Left ventricle myocardium inferior (tissue), 1 donor: Measurements from ENCODE around the gene GLP2R. TPM values are rescaled to one million over a fixed set of nuclear protein-coding genes. Genes with fewer than 3 reads are reported as not detected.

ENCODE experiments used
- DNase-seq: peaks from one replicate; pipeline ENCODE4 v3.0.0-alpha.2; 2020
- H3K27ac ChIP-seq: fragments of 200-600 bp; replicated peaks from 2 replicates; pipeline ENCODE4 v1.8.0; 2021
- H3K27me3 ChIP-seq: fragments of 200-600 bp; 2 replicates; pipeline ENCODE4 v1.8.0; 2021; ENCODE audit warnings: low read depth
- H3K36me3 ChIP-seq: fragments of 200-600 bp; 2 replicates; pipeline ENCODE4 v1.8.0; 2021
- H3K4me1 ChIP-seq: fragments of 200-600 bp; 2 replicates; pipeline ENCODE4 v1.8.0; 2021
- H3K4me3 ChIP-seq: fragments of 200-600 bp; 2 replicates; pipeline ENCODE4 v1.8.0; 2021; ENCODE audit warnings: mild to moderate bottlenecking, moderate library complexity
- H3K9me3 ChIP-seq: fragments of 200-600 bp; replicated peaks from 2 replicates; pipeline ENCODE4 v1.8.0; 2021
- intact Hi-C: fragments of 100-400 bp; cut with micrococcal nuclease; formaldehyde crosslinking; loops from one replicate; pipeline ENCODE4 v1.11.0; 2022
- total RNA-seq: library from RNA; stranded (reverse); fragmentation: NEBNext Ultra II Directional; extraction: Animal tissue kit (Norgen Biotek cat#: 25700); gene quantifications from one replicate; pipeline ENCODE4 v1.2.1, GENCODE V29; 2021
- TF ChIP-seq, protein P1 (sequence below): fragments of 200-600 bp; IDR thresholded peaks from 2 replicates; pipeline ENCODE4 v1.8.0; 2021; ENCODE audit warnings: antibody characterized with exemption, mild to moderate bottlenecking, borderline replicate concordance
- donor health status: DM: no; HTN: yes; CAD: no; lungs with severe emphysema.

The GLP2R gene
- total RNA-seq, 1 donor from 2014 or later = not detected

GRCh38 chr17:9821921-9822320 lies 3.8 kb upstream of the GLP2R start, which contains the start of gene GSG1L2:
Gene GSG1L2, minus strand, starts transcription at chr17:9822079. Its CDS starts 8 bp downstream, at chr17:9822071.
- TF ChIP-seq, protein P1, sequence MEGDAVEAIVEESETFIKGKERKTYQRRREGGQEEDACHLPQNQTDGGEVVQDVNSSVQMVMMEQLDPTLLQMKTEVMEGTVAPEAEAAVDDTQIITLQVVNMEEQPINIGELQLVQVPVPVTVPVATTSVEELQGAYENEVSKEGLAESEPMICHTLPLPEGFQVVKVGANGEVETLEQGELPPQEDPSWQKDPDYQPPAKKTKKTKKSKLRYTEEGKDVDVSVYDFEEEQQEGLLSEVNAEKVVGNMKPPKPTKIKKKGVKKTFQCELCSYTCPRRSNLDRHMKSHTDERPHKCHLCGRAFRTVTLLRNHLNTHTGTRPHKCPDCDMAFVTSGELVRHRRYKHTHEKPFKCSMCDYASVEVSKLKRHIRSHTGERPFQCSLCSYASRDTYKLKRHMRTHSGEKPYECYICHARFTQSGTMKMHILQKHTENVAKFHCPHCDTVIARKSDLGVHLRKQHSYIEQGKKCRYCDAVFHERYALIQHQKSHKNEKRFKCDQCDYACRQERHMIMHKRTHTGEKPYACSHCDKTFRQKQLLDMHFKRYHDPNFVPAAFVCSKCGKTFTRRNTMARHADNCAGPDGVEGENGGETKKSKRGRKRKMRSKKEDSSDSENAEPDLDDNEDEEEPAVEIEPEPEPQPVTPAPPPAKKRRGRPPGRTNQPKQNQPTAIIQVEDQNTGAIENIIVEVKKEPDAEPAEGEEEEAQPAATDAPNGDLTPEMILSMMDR = no peak
- Histone ChIP-seq H3K4me1 (no peaks in the 10 kb centered on the region), H3K4me3 (no peak within 1 kb of the TSS), H3K9me3 (no peaks in the 10 kb centered on the region), H3K27me3 (peaks cover 27% of the 10 kb centered on the region), H3K36me3 (no peaks in the 10 kb centered on the region), H3K27ac (no peak within 1 kb of the TSS)
- intact Hi-C loops = no loop called here
- no peak for DNase-seq

- Histone ChIP-seq H3K36me3 (no peaks in the 10 kb centered on the region), H3K27ac (no peak overlapping the region), H3K4me3 (no peak overlapping the region), H3K9me3 (no peaks in the 10 kb centered on the region), H3K27me3 (peaks cover 45% of the 10 kb centered on the region), H3K4me1 (no peaks in the 10 kb centered on the region)
- no peak for DNase-seq
- intact Hi-C loops = no loop called here
- TF ChIP-seq, protein P1 = no peak
Measured at GRCh38 chr17:9824094-9824493, 1.6 kb upstream of the GLP2R start.

GRCh38 chr17:9824797-9825338 lies 856 bp upstream of the GLP2R start:
- Histone ChIP-seq H3K9me3 (no peaks in the 10 kb centered on the region), H3K27ac (no peak overlapping the region), H3K4me3 (no peak overlapping the region), H3K27me3 (peaks cover 45% of the 10 kb centered on the region), H3K4me1 (no peaks in the 10 kb centered on the region), H3K36me3 (no peaks in the 10 kb centered on the region)
- DNase-seq = no peak
- TF ChIP-seq, protein P1 = no peak
- intact Hi-C loops = no loop called here

DNA sequence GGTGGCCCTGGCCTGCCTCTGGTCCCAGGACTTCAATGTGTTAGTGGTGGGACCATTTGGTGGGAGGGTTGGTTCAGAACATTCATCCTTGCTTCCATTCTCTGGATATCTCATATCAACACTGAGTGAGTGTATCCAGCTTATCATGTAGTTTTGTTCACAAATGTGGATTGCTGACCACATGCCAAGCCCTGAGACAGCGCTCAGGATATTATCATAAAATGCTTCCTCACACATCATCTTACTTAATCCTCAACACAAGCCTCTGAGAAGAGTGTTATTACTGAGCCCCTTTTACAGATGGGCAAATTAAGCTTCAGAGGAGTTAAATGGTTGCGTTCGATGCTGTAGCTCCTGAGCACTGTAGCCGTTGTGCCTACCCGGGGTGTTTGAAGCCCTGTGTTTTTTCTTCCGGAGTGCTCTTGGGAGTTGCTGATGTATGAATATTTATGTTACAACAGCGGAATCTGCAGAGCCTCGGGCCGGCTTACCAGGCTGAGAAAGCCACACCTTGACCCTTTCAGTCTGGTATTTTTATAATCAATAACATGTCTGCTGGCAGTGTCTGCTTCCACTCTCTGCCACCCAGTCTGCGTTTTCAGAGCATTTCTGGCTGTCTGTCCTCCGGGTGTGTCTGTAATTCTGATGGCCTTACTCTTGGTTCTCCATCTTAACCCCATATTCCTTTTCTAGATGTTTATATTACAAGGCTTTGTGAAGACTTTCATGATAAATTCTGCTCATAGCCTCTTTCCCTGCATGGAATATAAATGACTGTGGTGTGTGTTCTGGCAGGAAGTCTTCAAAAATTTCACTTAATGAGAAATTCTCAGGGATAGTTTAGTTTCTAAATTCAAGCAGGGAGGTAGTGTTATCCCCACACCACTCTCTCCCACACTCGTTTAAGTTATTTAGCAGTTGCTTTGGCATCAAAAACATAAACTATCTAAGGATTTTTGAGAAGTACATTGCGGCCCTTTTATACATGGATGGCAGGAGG lies 2.9 kb downstream of the GLP2R start:
- no peak for DNase-seq
- H3K4me3 ChIP-seq = no peak overlapping the region
- H3K9me3 ChIP-seq = no peaks in the 10 kb centered on the region
- H3K4me1 ChIP-seq = no peaks in the 10 kb centered on the region
- no peak overlapping the region for H3K27ac ChIP-seq
- intact Hi-C loops = no loop called here
- peaks cover 32% of the 10 kb centered on the region for H3K27me3 ChIP-seq
- TF ChIP-seq, protein P1 = no peak
- H3K36me3 ChIP-seq = no peaks in the 10 kb centered on the region

- H3K9me3 ChIP-seq = no peaks in the 10 kb centered on the region
- no peak overlapping the region for H3K27ac ChIP-seq
- no peaks in the 10 kb centered on the region for H3K4me1 ChIP-seq
- TF ChIP-seq, protein P1 = no peak
- intact Hi-C loops = no loop called here
- peaks cover 26% of the 10 kb centered on the region for H3K27me3 ChIP-seq
- no peaks in the 10 kb centered on the region for H3K36me3 ChIP-seq
- H3K4me3 ChIP-seq = no peak overlapping the region
- no peak for DNase-seq
Measured at GRCh38 chr17:9829343-9829742, 3.6 kb downstream of the GLP2R start.
